HFFc6 (cell line): ENCODE measurements around the gene ARL6IP5. TPM values are rescaled to one million over a fixed set of nuclear protein-coding genes. Genes with fewer than 3 reads are reported as not detected.
A peak's percentile ranks its signal among the peaks of the same experiment; 100 is the strongest.

ENCODE experiments used
- DNase-seq: peaks from one replicate; pipeline ENCODE4 v3.0.0-alpha.2; 2018
- H3K27ac Mint-ChIP-seq: 2 replicates; pipeline ENCODE4 v1.8.0; 2020; ENCODE audit warnings: mild to moderate bottlenecking, mixed read lengths
- H3K27me3 Mint-ChIP-seq: 2 replicates; pipeline ENCODE4 v1.8.0; 2021; ENCODE audit warnings: mild to moderate bottlenecking, moderate library complexity, mixed read lengths; ENCODE audit not compliant: insufficient read depth
- H3K36me3 Mint-ChIP-seq: 2 replicates; pipeline ENCODE4 v1.8.0; 2021; ENCODE audit warnings: low read depth, mixed read lengths
- H3K4me1 Mint-ChIP-seq: 2 replicates; pipeline ENCODE4 v1.8.0; 2020; ENCODE audit warnings: low read depth, mixed read lengths
- H3K4me3 Mint-ChIP-seq: 2 replicates; pipeline ENCODE4 v1.8.0; 2020; ENCODE audit warnings: mild to moderate bottlenecking, moderate library complexity, mixed read lengths
- H3K9me3 Mint-ChIP-seq: 2 replicates; pipeline ENCODE4 v1.8.0; 2020; ENCODE audit warnings: mild to moderate bottlenecking, mixed read lengths
- CTCF ChIP-seq: fragments of 200-600 bp; sonication (generic); IDR thresholded peaks from 2 replicates; pipeline ENCODE4 v1.5.0; 2021; ENCODE audit warnings: antibody characterized with exemption, mild to moderate bottlenecking
- total RNA-seq, 6 experiments: library from RNA; stranded (reverse); fragmentation: NEBNext Ultra II Directional; extraction: Animal tissue kit (Norgen Biotek cat#: 25700); gene quantifications; 2 replicates in 1 of 6; 3 replicates in 5 of 6; pipeline ENCODE4 v1.2.3, GENCODE V29; 2021

Gene ARL6IP5
- total RNA-seq, 6 experiments from 2014 or later = 108 to 132 (median 119) TPM

GRCh38 chr3:69066121-69066520 is 18.6 kb upstream of the ARL6IP5 start:
- Mint-ChIP-seq H3K9me3 (no peaks in the 10 kb centered on the region), H3K27me3 (no peaks in the 10 kb centered on the region), H3K27ac (no peak overlapping the region), H3K36me3 (peaks cover 12% of the 10 kb centered on the region), H3K4me1 (peaks cover 14% of the 10 kb centered on the region), H3K4me3 (no peak overlapping the region)
- no peak for DNase-seq
- TF ChIP-seq CTCF = no peak

GRCh38 chr3:69072928-69073327 is 11.8 kb upstream of the ARL6IP5 start:
- no peak for DNase-seq
- Mint-ChIP-seq H3K4me1 (peaks cover 10% of the 10 kb centered on the region), H3K27me3 (no peaks in the 10 kb centered on the region), H3K4me3 (no peak overlapping the region), H3K36me3 (peaks cover 24% of the 10 kb centered on the region), H3K27ac (no peak overlapping the region), H3K9me3 (no peaks in the 10 kb centered on the region)
- TF ChIP-seq CTCF = no peak

GRCh38 chr3:69079269-69080159 is 5.2 kb upstream of the ARL6IP5 start:
- Mint-ChIP-seq H3K27me3 (no peaks in the 10 kb centered on the region; the same call in 1 of the 2 replicates), H3K36me3 (peaks cover 9% of the 10 kb centered on the region), H3K4me3 (peak overlapping the region; percentile 95), H3K27ac (peak overlapping the region; percentile 78), H3K9me3 (no peaks in the 10 kb centered on the region), H3K4me1 (peaks cover 61% of the 10 kb centered on the region)
- DNase-seq = no peak
- no peak for TF ChIP-seq CTCF

DNA sequence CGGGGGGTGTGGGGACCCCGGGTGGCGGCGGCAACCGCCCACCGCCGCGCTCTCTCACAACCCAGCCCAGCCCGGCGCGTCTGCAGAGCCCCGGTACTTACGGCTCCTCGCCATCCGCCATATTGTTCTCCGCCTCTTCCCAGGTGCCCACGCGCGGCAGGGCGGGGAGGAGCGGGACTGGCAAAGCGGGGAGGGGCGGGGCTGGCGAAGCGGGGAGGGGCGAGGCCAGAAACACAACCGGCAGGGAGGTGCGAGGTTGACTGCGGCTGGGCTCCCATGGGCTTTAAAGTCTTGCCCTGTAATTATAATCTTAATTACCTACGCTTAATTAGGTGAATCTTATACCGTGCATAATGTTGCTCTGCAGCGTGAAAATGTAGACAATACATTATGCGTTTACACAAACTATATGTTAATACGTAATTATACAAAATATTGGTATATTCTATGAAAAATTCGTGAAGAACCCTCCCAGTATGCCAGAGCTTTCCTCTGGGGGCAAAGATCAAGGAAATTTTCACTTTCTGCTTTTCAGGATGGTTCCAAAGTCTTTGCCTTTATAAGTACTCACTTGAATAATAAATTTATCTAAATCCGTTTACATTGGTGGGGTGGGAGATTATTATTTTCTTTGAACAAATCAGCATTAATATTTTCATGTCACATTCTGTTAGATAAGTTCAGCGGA is 4.4 kb upstream of the ARL6IP5 start, which contains the start of gene UBA3:
Gene UBA3, minus strand, starts transcription at position 133 of the 688 bp plus-strand sequence. Its CDS starts 12 bp downstream, at position 121.
- no peaks in the 10 kb centered on the region for H3K9me3 Mint-ChIP-seq
- DNase-seq = peak; percentile 70
- no peak for TF ChIP-seq CTCF
- peak within 1 kb of the TSS; percentile 78 for H3K27ac Mint-ChIP-seq
- H3K4me3 Mint-ChIP-seq = peak within 1 kb of the TSS; percentile 95
- H3K27me3 Mint-ChIP-seq = peaks cover 1% of the 10 kb centered on the region; the same call in 1 of the 2 replicates
- H3K36me3 Mint-ChIP-seq = peaks cover 9% of the 10 kb centered on the region
- H3K4me1 Mint-ChIP-seq = peaks cover 64% of the 10 kb centered on the region

GRCh38 chr3:69081583-69082262 is 3.0 kb upstream of the ARL6IP5 start:
- DNase-seq = no peak

More at GRCh38 chr3:69081583-69082262, 3.0 kb upstream of the ARL6IP5 start:
- H3K9me3 Mint-ChIP-seq = no peaks in the 10 kb centered on the region
- H3K27me3 Mint-ChIP-seq = peaks cover 1% of the 10 kb centered on the region
- H3K4me3 Mint-ChIP-seq = no peak overlapping the region
- no peak for TF ChIP-seq CTCF
- peaks cover 73% of the 10 kb centered on the region for H3K4me1 Mint-ChIP-seq
- peak overlapping the region; percentile 36; the same call in 1 of the 2 replicates for H3K27ac Mint-ChIP-seq
- H3K36me3 Mint-ChIP-seq = peaks cover 9% of the 10 kb centered on the region
